Measurements from ENCODE around the gene CDH15.

Gene CDH15

DNA sequence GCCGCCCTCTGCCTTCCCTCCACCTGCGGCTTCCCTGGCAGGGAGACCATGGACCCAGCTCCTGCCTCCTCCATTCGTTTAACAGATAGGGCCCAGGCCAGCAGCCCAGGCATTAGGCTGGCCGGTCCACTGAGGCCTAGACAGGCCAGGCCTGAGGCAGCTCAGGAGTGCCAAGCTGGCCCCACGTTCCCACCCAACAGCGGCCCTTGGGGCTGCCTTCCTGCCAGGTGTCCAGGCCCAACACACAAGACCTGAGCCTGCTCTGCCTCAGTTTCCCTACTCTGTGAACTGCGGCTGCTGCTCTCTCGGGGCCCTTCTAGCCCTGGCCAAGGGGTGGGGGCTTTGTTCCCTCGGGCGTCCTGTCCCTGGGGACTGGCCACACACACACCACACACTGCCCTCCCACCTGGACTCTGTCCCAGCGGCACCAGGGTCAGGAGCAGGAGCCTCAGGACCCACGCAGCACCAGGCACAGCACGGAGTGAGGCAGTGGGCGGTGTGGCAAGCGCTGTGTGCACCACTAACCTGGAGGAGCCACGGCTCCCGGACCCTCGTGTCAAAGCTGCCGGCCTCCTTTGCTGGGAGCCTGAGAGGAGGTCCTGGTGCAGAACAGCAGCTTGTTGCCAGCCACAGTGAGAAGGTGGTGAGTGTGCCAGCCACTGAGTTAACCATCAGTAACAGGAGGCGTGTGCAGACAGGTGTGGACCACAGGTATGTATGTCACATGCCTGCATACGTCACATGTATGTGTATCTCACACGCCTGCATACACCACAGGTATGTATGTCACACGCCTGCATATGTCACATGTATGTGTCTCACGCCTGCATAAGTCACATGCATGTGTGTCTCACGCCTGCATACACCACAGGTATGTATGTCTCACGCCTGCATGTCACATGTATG lies 14.6 kb upstream of the CDH15 start:
- no peak for DNase-seq (ENCODE audit: low read depth)
- TF ChIP-seq CTCF (IDR thresholded peaks at IDR 0.05; ENCODE audit: low read depth, low read length, missing control alignments): no peak
- H3K4me3 ChIP-seq (ENCODE audit: low read depth, low read length): no peak overlapping the region

DNA sequence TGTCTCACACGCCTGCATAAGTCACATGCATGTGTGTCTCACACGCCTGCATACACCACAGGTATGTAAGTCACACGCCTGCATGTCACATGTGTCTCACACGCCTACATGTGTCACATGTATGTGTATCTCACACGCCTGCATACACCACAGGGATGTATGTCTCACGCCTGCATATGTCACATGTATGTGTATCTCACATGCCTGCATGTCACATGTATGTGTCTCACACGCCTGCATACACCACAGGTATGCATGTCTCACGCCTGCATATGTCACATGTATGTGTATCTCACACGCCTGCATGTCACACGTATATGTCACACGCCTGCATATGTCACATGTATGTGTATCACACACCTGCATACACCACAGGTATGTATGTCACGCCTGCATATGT lies 13.8 kb upstream of the CDH15 start:
- no peak overlapping the region for H3K4me3 ChIP-seq (ENCODE audit: low read depth, low read length)
- no peak for TF ChIP-seq CTCF (IDR thresholded peaks at IDR 0.05; ENCODE audit: low read depth, low read length, missing control alignments)
- DNase-seq (ENCODE audit: low read depth): no peak

DNA sequence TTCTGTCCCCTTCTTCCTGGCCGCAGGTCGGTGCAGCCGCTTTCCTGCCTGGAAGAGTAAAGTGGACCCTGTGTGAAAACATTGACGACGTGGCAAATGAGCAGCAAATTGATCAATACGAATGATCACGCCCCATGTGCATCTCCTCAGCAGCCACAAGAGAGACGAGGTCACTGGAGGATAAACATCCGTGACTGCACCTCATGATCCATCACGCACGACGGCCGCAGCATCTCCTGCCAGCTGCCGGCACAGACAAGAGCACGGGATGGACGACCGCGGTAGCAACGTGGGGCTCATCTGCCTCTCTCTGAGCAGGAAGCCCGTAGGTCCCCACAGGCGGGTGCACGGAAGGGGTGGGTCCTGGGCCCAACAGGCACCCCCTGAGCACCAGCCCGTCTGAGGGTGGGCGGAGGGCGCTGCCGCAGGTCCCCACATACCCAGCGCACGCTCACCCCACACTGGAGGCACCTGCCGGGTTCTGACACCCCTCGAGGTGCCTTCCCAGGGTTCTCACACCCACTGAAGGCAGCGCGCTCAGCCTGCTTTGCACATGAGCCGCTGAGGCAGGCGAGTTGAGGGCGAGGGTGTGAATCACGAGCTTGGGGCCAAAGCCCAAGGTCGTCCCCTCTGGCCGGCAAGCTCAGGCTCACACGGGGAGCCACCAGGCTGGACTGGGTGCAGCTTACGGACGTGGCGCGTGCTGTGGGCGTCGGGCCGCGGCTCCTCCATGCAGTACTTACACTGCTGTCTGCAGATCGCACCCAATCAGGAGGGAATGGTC lies 12.3 kb upstream of the CDH15 start:
- DNase-seq (ENCODE audit: low read depth): no peak
- TF ChIP-seq CTCF (IDR thresholded peaks at IDR 0.05; ENCODE audit: low read depth, low read length, missing control alignments): no peak
- H3K4me3 ChIP-seq (ENCODE audit: low read depth, low read length): no peak overlapping the region

- no peak for DNase-seq (ENCODE audit: low read depth)
- no peak overlapping the region for H3K4me3 ChIP-seq (ENCODE audit: low read depth, low read length)
- no peak for TF ChIP-seq CTCF (IDR thresholded peaks at IDR 0.05; ENCODE audit: low read depth, low read length, missing control alignments)
Observed at GRCh38 chr16:89159850-89160354, 11.6 kb upstream of the CDH15 start.

- no peak for DNase-seq (ENCODE audit: low read depth)
- no peak for TF ChIP-seq CTCF (IDR thresholded peaks at IDR 0.05; ENCODE audit: low read depth, low read length, missing control alignments)
- no peak overlapping the region for H3K4me3 ChIP-seq (ENCODE audit: low read depth, low read length)
Observed at GRCh38 chr16:89160977-89161701, 10.4 kb upstream of the CDH15 start.

GRCh38 chr16:89161763-89162713 lies 9.5 kb upstream of the CDH15 start:
- no peak for DNase-seq (ENCODE audit: low read depth)
- TF ChIP-seq CTCF (IDR thresholded peaks at IDR 0.05; ENCODE audit: low read depth, low read length, missing control alignments): no peak

More at GRCh38 chr16:89161763-89162713, 9.5 kb upstream of the CDH15 start:
- H3K4me3 ChIP-seq (ENCODE audit: low read depth, low read length): no peak overlapping the region
